ENCODE data around the gene SHROOM3.

Gene SHROOM3

DNA sequence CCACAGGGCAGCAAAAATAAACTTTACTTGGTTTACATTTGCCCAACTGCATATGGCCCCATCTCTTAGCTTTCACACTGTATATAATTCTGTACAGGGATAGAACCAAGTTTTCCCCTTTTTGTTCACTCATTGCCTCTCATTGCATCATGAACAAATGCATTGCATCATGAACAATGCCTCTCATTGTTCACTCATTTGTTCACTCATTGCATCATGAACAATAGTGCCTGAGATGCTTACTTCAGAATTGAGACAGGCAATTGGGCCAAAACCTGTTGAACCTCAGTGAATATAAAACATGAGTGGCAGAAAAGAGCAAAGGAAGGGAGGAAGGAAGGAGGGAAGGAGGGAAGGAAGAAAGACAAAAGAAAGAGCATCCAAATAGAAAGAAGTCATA lies 364.7 kb downstream of the SHROOM3 start (continued):
- TF ChIP-seq, protein P1, sequence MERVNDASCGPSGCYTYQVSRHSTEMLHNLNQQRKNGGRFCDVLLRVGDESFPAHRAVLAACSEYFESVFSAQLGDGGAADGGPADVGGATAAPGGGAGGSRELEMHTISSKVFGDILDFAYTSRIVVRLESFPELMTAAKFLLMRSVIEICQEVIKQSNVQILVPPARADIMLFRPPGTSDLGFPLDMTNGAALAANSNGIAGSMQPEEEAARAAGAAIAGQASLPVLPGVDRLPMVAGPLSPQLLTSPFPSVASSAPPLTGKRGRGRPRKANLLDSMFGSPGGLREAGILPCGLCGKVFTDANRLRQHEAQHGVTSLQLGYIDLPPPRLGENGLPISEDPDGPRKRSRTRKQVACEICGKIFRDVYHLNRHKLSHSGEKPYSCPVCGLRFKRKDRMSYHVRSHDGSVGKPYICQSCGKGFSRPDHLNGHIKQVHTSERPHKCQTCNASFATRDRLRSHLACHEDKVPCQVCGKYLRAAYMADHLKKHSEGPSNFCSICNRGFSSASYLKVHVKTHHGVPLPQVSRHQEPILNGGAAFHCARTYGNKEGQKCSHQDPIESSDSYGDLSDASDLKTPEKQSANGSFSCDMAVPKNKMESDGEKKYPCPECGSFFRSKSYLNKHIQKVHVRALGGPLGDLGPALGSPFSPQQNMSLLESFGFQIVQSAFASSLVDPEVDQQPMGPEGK (CRISPR knock-in tag; IDR thresholded peaks at IDR 0.05; ENCODE audit: borderline replicate concordance): no peak

DNA sequence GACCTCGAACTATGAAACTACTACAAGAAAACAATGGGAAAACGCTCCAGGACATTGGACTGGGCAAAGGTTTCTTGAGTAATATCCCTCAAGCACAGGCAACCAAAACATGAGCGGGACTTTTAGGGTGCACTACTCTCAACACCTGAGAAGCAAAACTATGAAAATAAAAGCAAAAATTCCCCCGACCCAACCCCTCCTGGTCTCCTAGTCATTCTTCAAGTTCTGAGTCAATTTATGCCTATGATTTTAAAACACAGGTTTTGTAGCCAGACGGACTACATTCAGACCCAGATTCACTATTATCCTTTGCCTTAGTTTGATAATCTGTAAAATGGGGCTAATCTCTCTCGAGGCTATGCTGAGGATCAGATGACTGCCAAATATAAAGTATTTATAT lies 365.9 kb downstream of the SHROOM3 start:
- TF ChIP-seq SNAI2 (CRISPR knock-in tag; IDR thresholded peaks at IDR 0.05) (no peak), TOX (CRISPR knock-in tag; IDR thresholded peaks at IDR 0.05; ENCODE audit: borderline replicate concordance) (no peak), OSR1 (CRISPR knock-in tag; IDR thresholded peaks at IDR 0.05) (no peak), ISL1 (CRISPR knock-in tag; IDR thresholded peaks at IDR 0.05) (no peak), ZFP30 (CRISPR knock-in tag; IDR thresholded peaks at IDR 0.05) (no peak), ZC3H10 (CRISPR knock-in tag; IDR thresholded peaks at IDR 0.05) (no peak), ZFP3 (CRISPR knock-in tag; IDR thresholded peaks at IDR 0.05) (no peak), TCF4 (CRISPR knock-in tag; IDR thresholded peaks at IDR 0.05; ENCODE audit: borderline replicate concordance) (no peak), ARNTL (CRISPR knock-in tag; IDR thresholded peaks at IDR 0.05; ENCODE audit: borderline replicate concordance, low read depth) (no peak), ZNF70 (CRISPR knock-in tag; IDR thresholded peaks at IDR 0.05) (no peak), CSDC2 (CRISPR knock-in tag; IDR thresholded peaks at IDR 0.05) (no peak), ESRRG (CRISPR knock-in tag; IDR thresholded peaks at IDR 0.05) (no peak), BACH2 (CRISPR knock-in tag; IDR thresholded peaks at IDR 0.05; ENCODE audit: borderline replicate concordance) (no peak), RARB (CRISPR knock-in tag; IDR thresholded peaks at IDR 0.05) (no peak)
- TF ChIP-seq, protein P1 (CRISPR knock-in tag; IDR thresholded peaks at IDR 0.05; ENCODE audit: borderline replicate concordance): no peak
- TF ChIP-seq, protein P2, sequence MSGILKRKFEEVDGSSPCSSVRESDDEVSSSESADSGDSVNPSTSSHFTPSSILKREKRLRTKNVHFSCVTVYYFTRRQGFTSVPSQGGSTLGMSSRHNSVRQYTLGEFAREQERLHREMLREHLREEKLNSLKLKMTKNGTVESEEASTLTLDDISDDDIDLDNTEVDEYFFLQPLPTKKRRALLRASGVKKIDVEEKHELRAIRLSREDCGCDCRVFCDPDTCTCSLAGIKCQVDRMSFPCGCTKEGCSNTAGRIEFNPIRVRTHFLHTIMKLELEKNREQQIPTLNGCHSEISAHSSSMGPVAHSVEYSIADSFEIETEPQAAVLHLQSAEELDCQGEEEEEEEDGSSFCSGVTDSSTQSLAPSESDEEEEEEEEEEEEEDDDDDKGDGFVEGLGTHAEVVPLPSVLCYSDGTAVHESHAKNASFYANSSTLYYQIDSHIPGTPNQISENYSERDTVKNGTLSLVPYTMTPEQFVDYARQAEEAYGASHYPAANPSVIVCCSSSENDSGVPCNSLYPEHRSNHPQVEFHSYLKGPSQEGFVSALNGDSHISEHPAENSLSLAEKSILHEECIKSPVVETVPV (CRISPR knock-in tag; IDR thresholded peaks at IDR 0.05): no peak
- no peak for ATAC-seq

DNA sequence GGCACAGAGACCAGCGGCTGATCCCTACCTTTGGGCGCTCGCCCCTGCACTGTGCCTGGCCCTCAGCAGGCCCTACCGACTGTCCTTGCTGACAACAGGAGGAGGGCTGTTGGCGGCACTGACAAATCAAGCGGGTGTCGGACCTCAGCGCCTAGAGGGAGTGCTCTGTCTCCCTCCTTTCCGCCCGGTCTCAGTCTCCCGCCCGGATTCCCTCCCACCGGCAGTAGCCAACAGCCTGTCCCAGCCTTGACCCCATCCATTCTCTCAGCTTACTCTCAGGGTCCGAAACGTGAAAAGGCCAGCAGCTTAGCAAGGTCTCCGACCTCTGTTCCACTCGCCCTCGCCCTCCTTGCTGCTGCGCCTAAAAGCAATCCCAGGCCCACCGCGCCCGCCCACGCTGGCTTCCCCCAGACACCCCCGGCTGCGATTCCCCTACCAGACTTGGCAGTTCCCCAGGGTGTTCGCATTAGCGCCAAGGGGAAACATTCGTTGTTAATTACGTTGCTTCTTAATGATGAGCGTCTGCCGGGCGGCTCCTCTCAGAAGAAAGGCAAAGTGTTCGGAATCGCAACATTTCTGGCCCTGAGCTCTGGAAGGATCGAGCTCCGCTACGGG lies 366.7 kb downstream of the SHROOM3 start:
- no peak for TF ChIP-seq ZNF565 (CRISPR knock-in tag; conservative IDR thresholded peaks at IDR 0.05; ENCODE audit: low read depth)
- no peak for TF ChIP-seq ZFP3 (CRISPR knock-in tag; IDR thresholded peaks at IDR 0.05)
- TF ChIP-seq, protein P3, sequence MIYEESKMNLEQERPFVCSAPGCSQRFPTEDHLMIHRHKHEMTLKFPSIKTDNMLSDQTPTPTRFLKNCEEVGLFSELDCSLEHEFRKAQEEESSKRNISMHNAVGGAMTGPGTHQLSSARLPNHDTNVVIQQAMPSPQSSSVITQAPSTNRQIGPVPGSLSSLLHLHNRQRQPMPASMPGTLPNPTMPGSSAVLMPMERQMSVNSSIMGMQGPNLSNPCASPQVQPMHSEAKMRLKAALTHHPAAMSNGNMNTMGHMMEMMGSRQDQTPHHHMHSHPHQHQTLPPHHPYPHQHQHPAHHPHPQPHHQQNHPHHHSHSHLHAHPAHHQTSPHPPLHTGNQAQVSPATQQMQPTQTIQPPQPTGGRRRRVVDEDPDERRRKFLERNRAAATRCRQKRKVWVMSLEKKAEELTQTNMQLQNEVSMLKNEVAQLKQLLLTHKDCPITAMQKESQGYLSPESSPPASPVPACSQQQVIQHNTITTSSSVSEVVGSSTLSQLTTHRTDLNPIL (CRISPR knock-in tag; IDR thresholded peaks at IDR 0.05; ENCODE audit: low read depth): no peak
- TF ChIP-seq SNAI2 (CRISPR knock-in tag; IDR thresholded peaks at IDR 0.05): no peak
- TF ChIP-seq, protein P1 (CRISPR knock-in tag; IDR thresholded peaks at IDR 0.05; ENCODE audit: borderline replicate concordance): no peak
- TF ChIP-seq OSR1 (CRISPR knock-in tag; IDR thresholded peaks at IDR 0.05): no peak
- no peak for TF ChIP-seq ESRRG (CRISPR knock-in tag; IDR thresholded peaks at IDR 0.05)
- TF ChIP-seq, protein P2 (CRISPR knock-in tag; IDR thresholded peaks at IDR 0.05): no peak
- TF ChIP-seq ZNF70 (CRISPR knock-in tag; IDR thresholded peaks at IDR 0.05): no peak
- no peak for TF ChIP-seq ZFP30 (CRISPR knock-in tag; IDR thresholded peaks at IDR 0.05)
- no peak for TF ChIP-seq ZC3H10 (CRISPR knock-in tag; IDR thresholded peaks at IDR 0.05)
- TF ChIP-seq CSDC2 (CRISPR knock-in tag; IDR thresholded peaks at IDR 0.05): no peak
- ATAC-seq: no peak
